Stomach (tissue), 9 donors: ENCODE data around the gene SAPCD1. TPM values are rescaled to one million over a fixed set of nuclear protein-coding genes. Genes with fewer than 3 reads are reported as not detected.

ENCODE experiments used
- DNase-seq, 2 donors: peaks; one replicate each; pipeline versions ENCODE4 v3.0.0 to v3.0.0-alpha.2; 2013 to 2019
- H3K27ac ChIP-seq, 5 donors: fragments of 200-600 bp in 4 of 5; sonication (generic) in 4 of 5; one replicate each; pipeline ENCODE4 v1.5.1; 2013 to 2019; ENCODE audit warnings: mild to moderate bottlenecking in 1 of 5, moderate library complexity in 1 of 5
- H3K27me3 ChIP-seq, 3 donors: fragments of 200-600 bp; sonication (generic); one replicate each; pipeline ENCODE4 v1.5.1; 2017 to 2019; ENCODE audit warnings: mixed run types in 1 of 3
- H3K36me3 ChIP-seq, 4 donors: fragments of 200-600 bp; sonication (generic); 1 replicate in 3 of 4; 2 replicates in 1 of 4; pipeline ENCODE4 v1.5.1; 2016 to 2019
- H3K4me1 ChIP-seq, 4 donors: fragments of 200-600 bp; sonication (generic); one replicate each; pipeline ENCODE4 v1.5.1; 2016 to 2019
- H3K4me3 ChIP-seq, 4 donors: fragments of 200-600 bp; sonication (generic) in 3 of 4; one replicate each; pipeline ENCODE4 v1.5.1; 2016 to 2019; ENCODE audit warnings: mild to moderate bottlenecking in 1 of 4
- H3K9me3 ChIP-seq, 4 donors: fragments of 200-600 bp; sonication (generic); one replicate each; pipeline ENCODE4 v1.5.1; 2016 to 2019
- CTCF ChIP-seq, 7 experiments: fragments of 450-650 bp in 4 of 7; fragments of 200-600 bp in 3 of 7; sonication (generic) in 3 of 7; IDR thresholded peaks; one replicate each; pipeline ENCODE4 v1.5.1; 2016 to 2019; ENCODE audit warnings: antibody characterized with exemption in 7 of 7, control low read depth in 2 of 7, mild to moderate bottlenecking in 1 of 7
- EP300 ChIP-seq: sonication (generic); formaldehyde crosslinking; IDR thresholded peaks from one replicate; pipeline ENCODE4 v1.6.1; 2017; ENCODE audit warnings: antibody characterized with exemption
- POLR2A ChIP-seq, 4 donors: fragments of 450-650 bp; IDR thresholded peaks; one replicate each; pipeline ENCODE4 v1.6.1; 2016; ENCODE audit warnings: antibody characterized with exemption in 4 of 4, control low read depth in 2 of 4, mild to moderate bottlenecking in 1 of 4, moderate library complexity in 1 of 4
- POLR2AphosphoS5 ChIP-seq, 3 donors: sonication (generic); formaldehyde crosslinking; IDR thresholded peaks; one replicate each; pipeline ENCODE4 v1.6.1; 2016; ENCODE audit warnings: antibody characterized with exemption in 3 of 3
- WGBS, 5 donors: extraction: QIAGEN DNeasy Blood & Tissue Kit in 3 of 5; methylation state at CpG; one replicate each; pipeline versions ENCODE4 v1.1.5 to v1.1.7; 2013 to 2018; 5-methylcytosine and 5-hydroxymethylcytosine counted together
- intact Hi-C: fragments of 100-400 bp; cut with DNase I; formaldehyde crosslinking; loops from one replicate; pipeline ENCODE4 v1.15.1; 2023; ENCODE audit warnings: low total_unique reads
- polyA plus RNA-seq, 3 donors: library from polyadenylated mRNA; stranded (reverse); fragments of 200-250 nt; gene quantifications; one replicate each; pipeline ENCODE4 v1.2.3, GENCODE V29; 2013
- total RNA-seq, 5 donors: library from RNA; depleted of rRNA; stranded (reverse); fragments of >200 nt; gene quantifications; one replicate each; pipeline versions ENCODE4 v1.1.0 to v1.2.3, GENCODE V29; 2014 to 2016
- donor health status: healthy with polysubstance abuse.
- donor health status: Bipolar disorder and iron deficiency.
- donor health status: healthy.

The SAPCD1 gene
- total and polyA plus RNA-seq, 8 donors = 2.4 to 40.8 (median 3.1) TPM; not detected in 1

DNA sequence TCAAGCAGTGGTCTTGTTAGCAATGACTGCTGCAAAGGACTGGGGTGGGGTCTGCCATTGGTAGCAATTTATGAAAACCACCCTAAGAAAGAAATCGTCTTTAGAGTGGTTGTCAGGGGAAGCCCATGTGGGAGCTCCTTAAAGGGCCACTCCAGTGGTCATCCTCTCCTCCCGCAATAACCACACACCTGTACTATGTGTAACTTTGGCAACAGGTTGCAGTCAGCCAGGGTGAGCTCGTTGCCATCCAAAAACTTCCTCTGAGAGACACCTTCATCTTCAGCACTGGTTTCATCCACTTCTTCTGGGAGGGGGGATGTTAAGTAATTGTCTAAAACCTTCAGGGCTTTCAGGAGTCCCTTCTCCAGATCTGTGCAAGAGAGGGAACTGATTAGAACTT lies 30.4 kb upstream of the SAPCD1 start:
- DNase-seq = no peak
- intact Hi-C loops = no loop called here
- Histone ChIP-seq H3K27me3 (no peaks in the 10 kb centered on the region), H3K4me1 (peaks cover 46 to 80% (median 66%) of the 10 kb centered on the region in 4 donors), H3K27ac (peak overlapping the region in 4 of 5 donors; percentile 15 to 96 (median 96)), H3K4me3 (no peak overlapping the region), H3K36me3 (peaks cover 40 to 57% (median 51%) of the 10 kb centered on the region in 4 donors), H3K9me3 (no peaks in the 10 kb centered on the region)
- WGBS, 5 donors = 49 to 70% (median 60%) methylated on average over 3 of the region's 3 CpGs
- TF ChIP-seq POLR2AphosphoS5 (IDR thresholded peaks at IDR 0.05) (no peak), POLR2A (IDR thresholded peaks at IDR 0.05) (no peak), CTCF (IDR thresholded peaks at IDR 0.05) (no peak), EP300 (no peak)

DNA sequence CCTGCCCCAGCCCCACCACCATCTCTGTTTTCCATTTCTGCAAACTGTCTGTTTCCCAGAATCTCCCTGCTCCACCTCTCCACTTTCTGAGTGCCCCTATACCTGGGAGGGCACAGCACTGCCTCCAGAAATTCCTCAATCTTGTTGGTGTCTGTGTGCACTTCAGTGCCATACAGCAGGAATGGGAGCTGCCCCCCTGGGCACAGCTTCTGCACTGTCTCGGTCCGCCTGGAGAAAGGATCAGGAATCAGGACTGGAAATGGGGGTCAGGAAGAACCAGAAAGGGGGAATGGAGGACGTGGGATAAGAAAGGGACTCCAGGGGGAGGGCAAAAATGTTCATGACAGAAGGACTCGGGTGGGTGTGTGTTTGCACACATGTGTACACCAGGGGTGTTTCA lies 28.7 kb upstream of the SAPCD1 start:
- 62 to 77% (median 66%) methylated on average over 4 of the region's 4 CpGs for WGBS, 5 donors
- peak overlapping the region in 3 of 4 donors; percentile 72 to 85 (median 78) for H3K4me3 ChIP-seq

DNA sequence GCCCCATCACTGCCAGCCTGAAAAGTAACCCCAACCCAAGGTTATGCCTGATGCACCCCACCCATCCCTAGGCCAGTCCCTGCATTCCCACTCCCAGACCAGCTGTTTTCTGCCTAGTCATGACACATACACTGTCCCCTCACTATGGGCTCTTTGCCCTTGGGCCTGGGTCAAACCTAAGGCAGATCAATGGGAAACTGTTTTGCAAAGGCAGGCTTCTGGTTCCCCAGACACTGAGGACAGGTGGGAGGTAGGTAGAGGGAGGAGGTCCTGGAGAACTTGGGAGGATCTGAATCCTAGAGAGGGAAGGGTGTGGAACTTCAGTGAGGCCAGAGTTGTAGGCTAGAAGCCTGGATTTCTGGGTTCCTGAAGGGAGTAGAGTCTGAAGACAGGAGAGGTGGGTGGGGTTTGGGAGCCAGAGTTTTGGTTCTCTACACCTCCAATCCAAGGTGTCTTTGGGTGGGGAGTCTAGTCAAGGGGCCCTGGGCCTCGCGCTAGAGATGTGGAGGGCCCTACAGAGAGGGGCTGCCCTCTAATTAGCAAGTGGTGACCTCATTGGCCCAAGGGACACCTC lies 28.1 kb upstream of the SAPCD1 start:
- Histone ChIP-seq H3K27me3 (no peaks in the 10 kb centered on the region), H3K4me1 (peaks cover 53 to 80% (median 70%) of the 10 kb centered on the region in 4 donors), H3K9me3 (no peaks in the 10 kb centered on the region), H3K27ac (peak overlapping the region; percentile 94 to 97 (median 95)), H3K36me3 (peaks cover 36 to 41% (median 40%) of the 10 kb centered on the region in 4 donors), H3K4me3 (peak overlapping the region; percentile 67 to 85 (median 75))
- WGBS, 5 donors = 5 to 19% (median 14%) methylated on average over 2 of the region's 2 CpGs
- DNase-seq = no peak
- TF ChIP-seq POLR2AphosphoS5 (IDR thresholded peaks at IDR 0.05) (no peak), EP300 (no peak), CTCF (IDR thresholded peaks at IDR 0.05) (no peak), POLR2A (IDR thresholded peaks at IDR 0.05) (no peak)
- intact Hi-C loops = no loop called here

More for the DNA sequence above, 28.7 kb upstream of the SAPCD1 start:
- no peaks in the 10 kb centered on the region for H3K9me3 ChIP-seq
- H3K4me1 ChIP-seq = peaks cover 51 to 80% (median 70%) of the 10 kb centered on the region in 4 donors
- TF ChIP-seq EP300 (no peak), POLR2A (IDR thresholded peaks at IDR 0.05) (no peak), CTCF (IDR thresholded peaks at IDR 0.05) (no peak), POLR2AphosphoS5 (IDR thresholded peaks at IDR 0.05) (no peak)
- peak overlapping the region; percentile 94 to 97 (median 95) for H3K27ac ChIP-seq
- peaks cover 36 to 41% (median 40%) of the 10 kb centered on the region in 4 donors for H3K36me3 ChIP-seq
- intact Hi-C loops = no loop called here
- DNase-seq = no peak
- H3K27me3 ChIP-seq = no peaks in the 10 kb centered on the region

GRCh38 chr6:31734821-31735406 lies 27.5 kb upstream of the SAPCD1 start:
- Histone ChIP-seq H3K27ac (peak overlapping the region; percentile 94 to 97 (median 95)), H3K27me3 (no peaks in the 10 kb centered on the region), H3K4me3 (peak overlapping the region; percentile 67 to 85 (median 75)), H3K36me3 (peaks cover 36 to 41% (median 40%) of the 10 kb centered on the region in 4 donors), H3K4me1 (peaks cover 54 to 81% (median 70%) of the 10 kb centered on the region in 4 donors), H3K9me3 (no peaks in the 10 kb centered on the region)
- DNase-seq = peak; percentile 54 to 86
- TF ChIP-seq EP300 = no peak
- TF ChIP-seq POLR2AphosphoS5 (IDR thresholded peaks at IDR 0.05) = peak in 2 of 3 donors; percentile 57 to 74
- intact Hi-C loops = no loop called here
- WGBS, 5 donors = 0% methylated on average over 17 to 18 of the region's 18 CpGs
